Progenitor cell of endocrine pancreas (in vitro differentiated cells): ENCODE results near the gene FOXP1. TPM values are rescaled to one million over a fixed set of nuclear protein-coding genes. Genes with fewer than 3 reads are reported as not detected.

ENCODE experiments used
- DNase-seq: peaks from one replicate; pipeline ENCODE4 v3.0.0; 2021; ENCODE audit warnings: low spot score; ENCODE audit not compliant: unreplicated experiment
- H3K27ac Mint-ChIP-seq: 2 replicates; pipeline ENCODE4 v1.8.0; 2021; ENCODE audit warnings: mild to moderate bottlenecking, moderate library complexity, mixed read lengths
- H3K27me3 Mint-ChIP-seq: 2 replicates; pipeline ENCODE4 v1.8.0; 2021; ENCODE audit warnings: mixed read lengths
- H3K36me3 Mint-ChIP-seq: 2 replicates; pipeline ENCODE4 v1.8.0; 2022; ENCODE audit warnings: mixed read lengths; ENCODE audit not compliant: insufficient read depth
- H3K4me1 Mint-ChIP-seq: 2 replicates; pipeline ENCODE4 v1.8.0; 2021; ENCODE audit warnings: low read depth, mixed read lengths
- H3K4me3 Mint-ChIP-seq: 2 replicates; pipeline ENCODE4 v1.8.0; 2021; ENCODE audit warnings: low read depth, mild to moderate bottlenecking, moderate library complexity, mixed read lengths
- H3K9me3 Mint-ChIP-seq: 2 replicates; pipeline ENCODE4 v1.8.0; 2021; ENCODE audit warnings: low read depth, mixed read lengths
- CTCF ChIP-seq: fragments of 200-600 bp; sonication (generic); IDR thresholded peaks from one replicate; pipeline ENCODE4 v1.5.0; 2021; ENCODE audit warnings: antibody characterized with exemption, mild to moderate bottlenecking; ENCODE audit not compliant: unreplicated experiment
- total RNA-seq: library from RNA; stranded (reverse); gene quantifications from 2 replicates; pipeline ENCODE4 v1.2.1, GENCODE V29; 2021

FOXP1 gene
- total RNA-seq, 1 donor from 2014 or later = 242 TPM

GRCh38 chr3:71304684-71305083 lies 278.8 kb downstream of the FOXP1 start:
- TF ChIP-seq CTCF = peak; percentile 44
- Mint-ChIP-seq H3K27ac (peak overlapping the region; percentile 97), H3K36me3 (peaks cover 3% of the 10 kb centered on the region), H3K27me3 (no peaks in the 10 kb centered on the region), H3K4me1 (peaks cover 80% of the 10 kb centered on the region), H3K4me3 (peak overlapping the region; percentile 86), H3K9me3 (no peaks in the 10 kb centered on the region)
- no peak for DNase-seq

- TF ChIP-seq CTCF = no peak
- no peak for DNase-seq
- peaks cover 78% of the 10 kb centered on the region for H3K4me1 Mint-ChIP-seq
- H3K4me3 Mint-ChIP-seq = peak overlapping the region; percentile 86
- peaks cover 3% of the 10 kb centered on the region for H3K36me3 Mint-ChIP-seq
- no peaks in the 10 kb centered on the region for H3K9me3 Mint-ChIP-seq
- H3K27ac Mint-ChIP-seq = peak overlapping the region; percentile 97
- no peaks in the 10 kb centered on the region for H3K27me3 Mint-ChIP-seq
Observed at GRCh38 chr3:71304247-71304646, 279.3 kb downstream of the FOXP1 start.

GRCh38 chr3:71303627-71304200 lies 279.8 kb downstream of the FOXP1 start:
- Mint-ChIP-seq H3K9me3 (no peaks in the 10 kb centered on the region), H3K4me3 (peak overlapping the region; percentile 86), H3K27ac (peak overlapping the region; percentile 97), H3K36me3 (peaks cover 4% of the 10 kb centered on the region), H3K27me3 (no peaks in the 10 kb centered on the region), H3K4me1 (peaks cover 76% of the 10 kb centered on the region)
- TF ChIP-seq CTCF = no peak
- no peak for DNase-seq

- peaks cover 7% of the 10 kb centered on the region for H3K36me3 Mint-ChIP-seq
- DNase-seq = no peak
- TF ChIP-seq CTCF = no peak
- peaks cover 72% of the 10 kb centered on the region for H3K4me1 Mint-ChIP-seq
- peak overlapping the region; percentile 86 for H3K4me3 Mint-ChIP-seq
- H3K27ac Mint-ChIP-seq = peak overlapping the region; percentile 87
- no peaks in the 10 kb centered on the region for H3K9me3 Mint-ChIP-seq
- no peaks in the 10 kb centered on the region for H3K27me3 Mint-ChIP-seq
Observed at GRCh38 chr3:71302604-71303003, 280.9 kb downstream of the FOXP1 start.

- Mint-ChIP-seq H3K36me3 (peaks cover 18% of the 10 kb centered on the region), H3K27me3 (no peaks in the 10 kb centered on the region), H3K4me1 (peaks cover 64% of the 10 kb centered on the region), H3K9me3 (no peaks in the 10 kb centered on the region), H3K4me3 (no peak overlapping the region), H3K27ac (peak overlapping the region; percentile 83)
- no peak for DNase-seq
- no peak for TF ChIP-seq CTCF
Observed at GRCh38 chr3:71300951-71301393, 282.6 kb downstream of the FOXP1 start.
